Neural cell (in vitro differentiated cells): ENCODE data around the gene ATP2B2. TPM values are rescaled to one million over a fixed set of nuclear protein-coding genes. Genes with fewer than 3 reads are reported as not detected.

Source experiments
- H2AFZ ChIP-seq: fragments of 200-600, 300-800 bp; sonication (generic), shearing (Covaris generic); 2 replicates; pipeline ENCODE4 v1.6.0; 2014; ENCODE audit warnings: low read depth, mild to moderate bottlenecking, antibody characterized with exemption, low read length, moderate library complexity
- H3F3A ChIP-seq: fragments of 200-600 bp; shearing (Covaris generic); 2 replicates; pipeline ENCODE4 v1.6.1; 2016; ENCODE audit warnings: mild to moderate bottlenecking, moderate library complexity, mixed read lengths, antibody characterized with exemption, low read length; ENCODE audit not compliant: insufficient read depth, poor library complexity, severe bottlenecking
- H3K27ac ChIP-seq: fragments of 200-600, 300-800 bp; sonication (generic), shearing (Covaris generic); 2 replicates; pipeline ENCODE4 v1.5.1; 2014; ENCODE audit warnings: mild to moderate bottlenecking, low read length, moderate library complexity
- H3K27me3 ChIP-seq: fragments of 300-800, 200-600 bp; sonication (generic), shearing (Covaris generic); 2 replicates; pipeline ENCODE4 v1.6.0; 2014; ENCODE audit warnings: mild to moderate bottlenecking, low read depth, low read length, moderate library complexity; ENCODE audit not compliant: insufficient read depth
- H3K36me3 ChIP-seq: fragments of 300-800, 200-600 bp; sonication (generic), shearing (Covaris generic); 2 replicates; pipeline ENCODE4 v1.5.1; 2014; ENCODE audit warnings: mild to moderate bottlenecking, antibody characterized with exemption, low read length, moderate library complexity; ENCODE audit not compliant: insufficient read depth
- H3K4me2 ChIP-seq: fragments of 300-800, 200-600 bp; sonication (generic), shearing (Covaris generic); 2 replicates; pipeline ENCODE4 v1.6.0; 2014; ENCODE audit warnings: mild to moderate bottlenecking, low read length
- H3K4me3 ChIP-seq: fragments of 300-800, 200-600 bp; sonication (generic), shearing (Covaris generic); 2 replicates; pipeline ENCODE4 v1.5.1; 2014; ENCODE audit warnings: mild to moderate bottlenecking, low read length, moderate library complexity
- H3K79me2 ChIP-seq: fragments of 200-600 bp; shearing (Covaris generic); replicated peaks from 2 replicates; pipeline ENCODE4 v1.6.0; 2014; ENCODE audit warnings: mild to moderate bottlenecking, low read length, moderate library complexity; ENCODE audit not compliant: insufficient read depth
- H3K9ac ChIP-seq: fragments of 300-800, 200-600 bp; sonication (generic), shearing (Covaris generic); 2 replicates; pipeline ENCODE4 v1.6.1; 2016; ENCODE audit warnings: mild to moderate bottlenecking, low read length, mixed read lengths
- H3K9me2 ChIP-seq: fragments of 200-600 bp; shearing (Covaris generic); 2 replicates; pipeline ENCODE4 v1.6.1; 2016; ENCODE audit warnings: mild to moderate bottlenecking, low read length, mixed read lengths; ENCODE audit not compliant: insufficient read depth
- H3K9me3 ChIP-seq: fragments of 200-600, 300-800 bp; sonication (generic), shearing (Covaris generic); 2 replicates; pipeline ENCODE4 v1.6.1; 2016; ENCODE audit warnings: mild to moderate bottlenecking, mixed run types, low read length, moderate library complexity, mixed read lengths
- H4K20me1 ChIP-seq: fragments of 200-600 bp; shearing (Covaris generic); 2 replicates; pipeline ENCODE4 v1.6.1; 2016; ENCODE audit warnings: mild to moderate bottlenecking, mixed run types; ENCODE audit not compliant: insufficient read depth
- CTCF ChIP-seq: fragments of 450-650 bp; IDR thresholded peaks from 2 replicates; pipeline ENCODE4 v1.5.1; 2014; ENCODE audit warnings: antibody characterized with exemption, mild to moderate bottlenecking, moderate library complexity; ENCODE audit not compliant: poor library complexity, severe bottlenecking
- EP300 ChIP-seq: fragments of 450-650 bp; conservative IDR thresholded peaks from 2 replicates; pipeline ENCODE4 v1.6.1; 2014; ENCODE audit warnings: antibody characterized with exemption, mild to moderate bottlenecking, moderate library complexity; ENCODE audit not compliant: poor library complexity, severe bottlenecking
- EZH2 ChIP-seq: fragments of 200-600, 300-800 bp; shearing (Covaris generic), sonication (generic); IDR thresholded peaks from 2 replicates; pipeline ENCODE4 v1.6.1; 2014; ENCODE audit warnings: antibody characterized with exemption, low read length, borderline replicate concordance, mild to moderate bottlenecking; ENCODE audit not compliant: insufficient read depth, poor library complexity, severe bottlenecking
- MXI1 ChIP-seq: fragments of 450-650 bp; conservative IDR thresholded peaks from 2 replicates; pipeline ENCODE4 v1.6.1; 2014; ENCODE audit warnings: antibody characterized with exemption, mild to moderate bottlenecking; ENCODE audit not compliant: poor library complexity, severe bottlenecking
- POLR2AphosphoS5 ChIP-seq: IDR thresholded peaks from 2 replicates; pipeline ENCODE4 v1.6.1; 2012
- RAD21 ChIP-seq: fragments of 450-650 bp; conservative IDR thresholded peaks from 2 replicates; pipeline ENCODE4 v1.6.1; 2014; ENCODE audit warnings: antibody characterized with exemption, mild to moderate bottlenecking, moderate library complexity
- REST ChIP-seq: IDR thresholded peaks from 2 replicates; pipeline ENCODE4 v1.6.1; 2012; ENCODE audit warnings: borderline replicate concordance
- SMC3 ChIP-seq: fragments of 450-650 bp; conservative IDR thresholded peaks from 2 replicates; pipeline ENCODE4 v1.6.1; 2014; ENCODE audit warnings: antibody characterized with exemption, mild to moderate bottlenecking, moderate library complexity; ENCODE audit not compliant: poor library complexity
- TAF1 ChIP-seq: IDR thresholded peaks from 2 replicates; pipeline ENCODE4 v1.6.1; 2012; ENCODE audit warnings: low read depth
- polyA plus RNA-seq: library from polyadenylated mRNA; depleted of rRNA; stranded (reverse); fragments of >200 nt; gene quantifications from 2 replicates; pipeline ENCODE4 v1.2.3, GENCODE V29; 2014

The ATP2B2 gene
- polyA plus RNA-seq, 1 donor from 2014 or later, result 8.3 TPM

GRCh38 chr3:10443272-10444109 is 61.9 kb downstream of the ATP2B2 start:
- no peak overlapping the region for H3K4me3 ChIP-seq
- H3K9me2 ChIP-seq, result no peaks in the 10 kb centered on the region
- H3K79me2 ChIP-seq, result no peaks in the 10 kb centered on the region
- no peak overlapping the region for H3K4me2 ChIP-seq
- H3K9me3 ChIP-seq, result no peaks in the 10 kb centered on the region
- H3K9ac ChIP-seq, result no peak overlapping the region
- no peaks in the 10 kb centered on the region for H3K27me3 ChIP-seq
- H3F3A ChIP-seq, result no peaks in the 10 kb centered on the region
- no peak for TF ChIP-seq REST
- TF ChIP-seq RAD21, result no peak
- TF ChIP-seq EP300, result no peak
- no peak for TF ChIP-seq MXI1
- no peak for TF ChIP-seq EZH2
- no peak for TF ChIP-seq CTCF
- no peak for TF ChIP-seq TAF1
- TF ChIP-seq POLR2AphosphoS5, result no peak
- no peak for TF ChIP-seq SMC3
- H2AFZ ChIP-seq, result no peak overlapping the region
- no peaks in the 10 kb centered on the region for H4K20me1 ChIP-seq
- H3K27ac ChIP-seq, result no peak overlapping the region
- H3K36me3 ChIP-seq, result no peaks in the 10 kb centered on the region

GRCh38 chr3:10442151-10442795 is 63.1 kb downstream of the ATP2B2 start:
- H4K20me1 ChIP-seq, result no peaks in the 10 kb centered on the region
- TF ChIP-seq REST (no peak), SMC3 (no peak), RAD21 (no peak), CTCF (no peak), MXI1 (no peak), POLR2AphosphoS5 (no peak), TAF1 (no peak), EZH2 (no peak), EP300 (no peak)

More at GRCh38 chr3:10442151-10442795, 63.1 kb downstream of the ATP2B2 start:
- Histone ChIP-seq H3K27me3 (no peaks in the 10 kb centered on the region), H3K4me2 (no peak overlapping the region), H3K79me2 (no peaks in the 10 kb centered on the region), H3K4me3 (no peak overlapping the region), H3K36me3 (no peaks in the 10 kb centered on the region), H3K9ac (no peak overlapping the region), H3K9me3 (no peaks in the 10 kb centered on the region), H3K27ac (no peak overlapping the region), H2AFZ (no peak overlapping the region), H3F3A (no peaks in the 10 kb centered on the region), H3K9me2 (no peaks in the 10 kb centered on the region)
